GM12892 (cell line): ENCODE results near the gene AGRN.

Source experiments
- POLR2A ChIP-seq: IDR thresholded peaks from 2 replicates; pipeline ENCODE4 v1.6.1; 2011; ENCODE audit warnings: low read depth, low read length, control low read depth
- TAF1 ChIP-seq: IDR thresholded peaks from 2 replicates; pipeline ENCODE4 v1.6.1; 2011; ENCODE audit warnings: low read depth, mild to moderate bottlenecking, control low read depth, low read length, borderline replicate concordance

GRCh38 chr1:1044455-1045078 lies 24.6 kb downstream of the AGRN start:
- TF ChIP-seq POLR2A (no peak), TAF1 (no peak)
